Astrocyte (in vitro differentiated cells and primary cell): ENCODE measurements around the gene GPR34.

Experiments
- CTCF ChIP-seq: IDR thresholded peaks from 2 replicates; pipeline ENCODE4 v1.5.1; 2011; ENCODE audit warnings: low read depth, mild to moderate bottlenecking, inconsistent platforms, low read length, moderate library complexity; ENCODE audit not compliant: insufficient read depth
- EZH2 ChIP-seq: IDR thresholded peaks from 2 replicates; pipeline ENCODE4 v1.6.1; 2012; ENCODE audit warnings: mild to moderate bottlenecking, low read length, inconsistent platforms; ENCODE audit not compliant: insufficient read depth

- TF ChIP-seq CTCF (no peak), EZH2 (no peak)
Observed at GRCh38 chrX:41689711-41690110, 938 bp downstream of the GPR34 start.
